GM08714 (cell line): ENCODE results near the gene SOAT1.
A peak's percentile ranks its signal among the peaks of the same experiment; 100 is the strongest.
"Not testable (repeated sequence)": the region's sequence is repeated elsewhere in the genome, so short reads cannot be mapped to it uniquely, and the experiment has no call there.

Source experiments
- H3K4me3 ChIP-seq: fragments of 200-500 bp; sonication (Bioruptor generic); 2 replicates; pipeline ENCODE4 v1.5.1; 2014; ENCODE audit warnings: mild to moderate bottlenecking, low read length, inconsistent platforms
- ZNF274 ChIP-seq: IDR thresholded peaks from 2 replicates; pipeline ENCODE4 v1.6.1; 2012; ENCODE audit warnings: mild to moderate bottlenecking, low read depth, low read length

The SOAT1 gene

DNA sequence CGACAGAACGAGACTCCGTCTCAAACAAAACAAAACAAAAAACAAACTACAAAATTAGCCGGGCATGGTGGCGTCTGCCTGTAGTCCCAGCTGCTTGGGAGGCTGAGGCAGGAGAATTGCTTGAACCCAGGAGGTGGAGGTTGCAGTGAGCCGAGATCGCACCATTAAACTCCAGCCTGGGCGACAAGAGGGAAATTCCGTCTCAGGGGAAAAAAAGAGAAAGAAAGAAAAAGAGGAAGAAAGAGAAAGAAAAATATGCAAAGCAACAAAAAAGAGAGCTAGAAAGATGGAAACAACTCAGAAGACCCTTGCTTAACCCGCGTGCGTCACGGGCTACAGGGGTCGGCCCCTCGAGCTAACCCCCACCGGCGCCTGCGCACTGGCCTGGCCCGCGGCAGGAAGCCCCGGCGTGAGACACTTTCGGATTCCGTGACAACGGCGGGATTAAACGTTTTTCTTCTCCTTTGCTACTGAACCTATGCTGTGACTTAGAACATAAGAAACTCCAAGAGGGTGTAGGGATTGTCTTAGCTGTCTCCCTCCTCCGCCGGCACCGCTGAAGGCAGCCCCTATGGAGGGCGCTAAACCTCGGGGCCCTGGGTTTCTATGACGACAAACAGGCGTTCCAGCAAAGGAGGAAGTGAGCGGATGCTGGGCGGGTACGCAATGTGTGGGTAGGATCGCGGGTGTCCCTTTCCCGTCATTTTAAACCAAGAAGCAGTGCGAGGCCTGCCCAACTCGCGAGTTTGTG, 71.9 kb downstream of the SOAT1 start, which contains the start of gene AXDND1:
AXDND1 (plus strand) TSS at position 630 of the 751 bp plus-strand sequence. CDS start 539 bp downstream, outside the sequence.
- TF ChIP-seq ZNF274: no peak

DNA sequence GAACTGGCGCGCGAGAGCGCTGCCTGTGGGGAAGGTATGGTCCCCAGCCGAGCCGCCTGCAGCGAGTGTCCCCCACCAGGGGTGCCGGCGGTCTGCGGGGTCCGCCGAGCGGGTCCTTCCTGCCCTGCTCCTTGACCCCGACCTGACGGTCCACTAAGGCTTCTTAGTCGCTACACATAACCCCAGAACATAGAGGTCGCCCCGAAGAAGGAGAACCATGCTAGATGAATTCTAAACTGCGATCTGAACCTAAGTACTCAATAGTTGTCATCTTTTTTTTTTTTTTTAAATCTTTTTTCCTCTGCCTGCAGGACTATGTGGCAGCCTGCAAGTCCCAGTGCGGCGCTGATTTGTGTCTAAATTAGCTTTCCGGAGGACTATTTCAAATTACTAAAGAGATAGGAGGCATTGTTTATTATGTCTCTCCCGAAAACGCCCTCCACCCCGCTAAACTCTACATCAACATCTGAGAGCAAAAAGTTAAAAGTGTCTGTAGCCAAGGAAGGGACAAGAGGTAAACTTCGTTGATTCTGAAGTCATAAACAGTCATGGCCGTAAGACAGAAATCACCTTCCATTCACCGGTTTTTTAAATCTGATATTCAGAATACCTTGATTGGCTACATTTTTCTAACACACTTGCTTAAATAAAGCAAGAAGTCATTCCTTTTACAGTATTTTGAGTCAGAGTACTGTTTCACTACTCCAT, 72.7 kb downstream of the SOAT1 start:
- peak overlapping the region; percentile 89 for H3K4me3 ChIP-seq
- TF ChIP-seq ZNF274: no peak

More for the DNA sequence above, 71.9 kb downstream of the SOAT1 start, which contains the start of gene AXDND1:
- peak within 1 kb of the TSS; percentile 89 for H3K4me3 ChIP-seq

- H3K4me3 ChIP-seq: no peak overlapping the region
- no peak for TF ChIP-seq ZNF274
Observed at GRCh38 chr1:179369751-179370341, 76.2 kb downstream of the SOAT1 start.

DNA sequence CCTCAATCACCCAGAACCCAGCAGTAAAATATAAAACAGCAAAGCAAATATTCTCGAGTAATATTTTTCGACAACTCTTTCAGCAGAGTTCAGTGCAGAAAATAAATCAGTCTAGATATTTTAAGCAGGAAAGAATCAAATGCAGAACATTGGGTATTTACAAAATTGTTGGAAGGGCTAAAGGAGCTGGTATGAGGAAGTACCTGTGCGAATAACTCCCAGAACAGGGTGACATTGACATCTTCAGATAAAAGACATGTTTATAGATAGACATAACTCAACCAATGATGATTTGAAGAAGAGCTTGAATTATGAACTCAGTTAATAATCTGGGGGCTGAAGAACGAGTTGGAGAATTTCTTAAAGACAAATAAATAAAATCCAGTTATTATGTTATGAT, 78.6 kb downstream of the SOAT1 start:
- no peak for TF ChIP-seq ZNF274
- H3K4me3 ChIP-seq: no peak overlapping the region

GRCh38 chr1:179376223-179376622, 82.6 kb downstream of the SOAT1 start:
- no peak overlapping the region for H3K4me3 ChIP-seq
- TF ChIP-seq ZNF274: no peak

GRCh38 chr1:179380299-179380698, 86.7 kb downstream of the SOAT1 start:
- TF ChIP-seq ZNF274: no peak
- no peak overlapping the region for H3K4me3 ChIP-seq

DNA sequence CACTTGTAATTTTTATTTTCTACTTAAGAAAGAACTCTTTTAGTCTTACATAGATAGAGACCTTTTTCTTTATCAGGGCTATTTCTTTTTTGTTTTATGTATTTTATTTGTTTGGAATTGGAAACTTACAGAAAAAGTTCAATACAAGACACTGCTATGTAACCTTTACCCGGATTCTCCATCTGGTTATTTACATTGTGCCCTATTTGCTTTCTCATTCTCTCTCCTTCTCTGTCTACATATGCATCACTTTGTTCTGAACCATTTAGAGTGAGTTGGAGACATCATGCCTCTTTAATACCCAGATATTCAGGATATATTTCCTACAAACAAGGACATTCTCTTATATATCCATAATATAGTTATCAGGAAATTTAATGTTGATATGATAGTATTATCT, 90.4 kb downstream of the SOAT1 start:
- TF ChIP-seq ZNF274: no peak
- no peak overlapping the region for H3K4me3 ChIP-seq

DNA sequence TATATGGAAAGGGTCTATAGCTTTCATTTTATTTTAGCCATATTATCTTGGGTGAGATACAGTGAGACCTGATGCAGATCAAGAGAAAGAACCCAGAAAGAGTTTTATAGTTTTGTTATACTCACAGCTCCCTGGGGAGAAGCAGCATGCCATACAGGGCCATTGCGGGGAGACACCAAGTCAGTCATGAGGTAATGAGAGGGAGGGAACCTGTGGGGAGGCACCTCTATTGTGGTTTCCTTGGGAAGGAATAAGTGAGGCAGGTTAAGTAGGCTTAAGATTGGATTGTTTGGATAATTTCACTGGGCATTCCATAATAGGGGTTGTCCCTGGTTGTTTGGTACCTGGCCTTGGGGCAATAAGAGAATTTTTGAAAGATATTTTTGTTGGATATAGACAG, 91.9 kb downstream of the SOAT1 start:
- TF ChIP-seq ZNF274: no peak
- H3K4me3 ChIP-seq: no peak overlapping the region

- no peak overlapping the region for H3K4me3 ChIP-seq
- TF ChIP-seq ZNF274: no peak
Observed at GRCh38 chr1:179393721-179394120, 100.1 kb downstream of the SOAT1 start.

- not testable (repeated sequence) for H3K4me3 ChIP-seq
Observed at GRCh38 chr1:179399399-179399798, 105.8 kb downstream of the SOAT1 start.
